LHCN-M2 (cell line): Measurements from ENCODE around the gene OR52L1. TPM values are rescaled to one million over a fixed set of nuclear protein-coding genes. Genes with fewer than 3 reads are reported as not detected.
"Not testable (repeated sequence)": the region's sequence is repeated elsewhere in the genome, so short reads cannot be mapped to it uniquely, and the experiment has no call there.

Source experiments
- DNase-seq: peaks from one replicate; pipeline ENCODE4 v3.0.0-alpha.2; 2012; ENCODE audit warnings: low read depth
- polyA plus RNA-seq: library from polyadenylated mRNA; unstranded; fragments of >200 nt; gene quantifications from one replicate; pipeline ENCODE4 v1.2.1, GENCODE V29; 2012; ENCODE audit warnings: missing spikeins
- total RNA-seq: library from RNA; depleted of rRNA; stranded (reverse); fragments of >200 nt; gene quantifications from 2 replicates; pipeline ENCODE4 v1.2.3, GENCODE V29; 2014; rRNA removed

OR52L1 gene
- not detected in 2 replicates for total RNA-seq
- polyA plus RNA-seq = not detected

- DNase-seq = no peak
Measured at GRCh38 chr11:5986885-5987284, at the start of gene OR52L1. Gene OR52L1 (minus strand): TSS chr11:5986985. CDS start chr11:5986930, 55 bp downstream.

GRCh38 chr11:6030708-6031405 is 44.1 kb upstream of the OR52L1 start, which contains the start of gene OR56A1:
Gene OR56A1 (minus strand): TSS chr11:6030758. CDS start chr11:6027692, 3,066 bp downstream.
- no peak for DNase-seq

GRCh38 chr11:6027501-6027900 is 40.7 kb upstream of the OR52L1 start:
- DNase-seq = peak; percentile 3

- DNase-seq = no peak
Measured at GRCh38 chr11:6025056-6025455, 38.3 kb upstream of the OR52L1 start.

GRCh38 chr11:6022956-6023355 is 36.2 kb upstream of the OR52L1 start:
- peak; percentile 14 for DNase-seq

- no peak for DNase-seq
Measured at GRCh38 chr11:6013042-6013441, 26.3 kb upstream of the OR52L1 start.

GRCh38 chr11:6012035-6012668 is 25.4 kb upstream of the OR52L1 start:
- no peak for DNase-seq

- DNase-seq = no peak
Measured at GRCh38 chr11:6006846-6007245, 20.1 kb upstream of the OR52L1 start, which contains the start of gene OR56A4. Gene OR56A4 (minus strand): TSS chr11:6006946. CDS start chr11:6002992, 3,954 bp downstream.

- DNase-seq = no peak
Measured at GRCh38 chr11:6006395-6006794, 19.6 kb upstream of the OR52L1 start.

- no peak for DNase-seq
Measured at GRCh38 chr11:6002202-6002699, 15.5 kb upstream of the OR52L1 start.

- DNase-seq = no peak
Measured at GRCh38 chr11:5994791-5995190, 8.0 kb upstream of the OR52L1 start.

GRCh38 chr11:5992604-5993251 is 5.9 kb upstream of the OR52L1 start:
- DNase-seq = peak; percentile 9

GRCh38 chr11:5992150-5992549 is 5.4 kb upstream of the OR52L1 start:
- peak; percentile 1 for DNase-seq

GRCh38 chr11:5989203-5989602 is 2.4 kb upstream of the OR52L1 start:
- no peak for DNase-seq

GRCh38 chr11:5983443-5983842 is 3.3 kb downstream of the OR52L1 start:
- DNase-seq = no peak

GRCh38 chr11:5973530-5973929 is 13.3 kb downstream of the OR52L1 start:
- DNase-seq = no peak

- no peak for DNase-seq
Measured at GRCh38 chr11:5968394-5968793, 18.4 kb downstream of the OR52L1 start, which contains the start of gene OR56A5. Gene OR56A5 (minus strand): TSS chr11:5968494. CDS start chr11:5968494, 0 bp downstream.

GRCh38 chr11:5967708-5968107 is 19.1 kb downstream of the OR52L1 start:
- no peak for DNase-seq

GRCh38 chr11:5966958-5967357 is 19.8 kb downstream of the OR52L1 start:
- no peak for DNase-seq

GRCh38 chr11:5960704-5961320 is 26.0 kb downstream of the OR52L1 start:
- DNase-seq = not testable (repeated sequence)

GRCh38 chr11:5955586-5955985 is 31.2 kb downstream of the OR52L1 start:
- no peak for DNase-seq

- DNase-seq = no peak
Measured at GRCh38 chr11:5941951-5942350, 44.8 kb downstream of the OR52L1 start, which contains the start of gene OR56A3. Gene OR56A3 (plus strand): TSS chr11:5942251. CDS start chr11:5947347, 5,096 bp downstream.
